ENCODE data around the gene TRIM42.

TRIM42 gene

GRCh38 chr3:140711390-140712035 is 33.6 kb downstream of the TRIM42 start:
- DNase-seq = no peak

GRCh38 chr3:140712301-140712700 is 34.4 kb downstream of the TRIM42 start:
- DNase-seq = no peak

- no peak for DNase-seq
Observed at GRCh38 chr3:140715035-140715434, 37.2 kb downstream of the TRIM42 start.

- no peak for DNase-seq
Observed at GRCh38 chr3:140717921-140718320, 40.1 kb downstream of the TRIM42 start.

GRCh38 chr3:140719841-140720614 is 42.2 kb downstream of the TRIM42 start:
- DNase-seq = no peak

- no peak for DNase-seq
Observed at GRCh38 chr3:140723576-140723975, 45.7 kb downstream of the TRIM42 start.

- DNase-seq = no peak
Observed at GRCh38 chr3:140724856-140725812, 47.3 kb downstream of the TRIM42 start.

- DNase-seq = no peak
Observed at GRCh38 chr3:140726066-140726465, 48.2 kb downstream of the TRIM42 start.

GRCh38 chr3:140727886-140728285 is 50.0 kb downstream of the TRIM42 start:
- no peak for DNase-seq

- no peak for DNase-seq
Observed at GRCh38 chr3:140731440-140732119, 53.7 kb downstream of the TRIM42 start.

GRCh38 chr3:140733623-140734022 is 55.8 kb downstream of the TRIM42 start:
- DNase-seq = no peak

GRCh38 chr3:140736863-140737460 is 59.1 kb downstream of the TRIM42 start:
- peak; percentile 74 for DNase-seq

GRCh38 chr3:140742116-140742515 is 64.3 kb downstream of the TRIM42 start:
- DNase-seq = no peak

- no peak for DNase-seq
Observed at GRCh38 chr3:140748171-140748570, 70.3 kb downstream of the TRIM42 start.

GRCh38 chr3:140748903-140749302 is 71.0 kb downstream of the TRIM42 start:
- no peak for DNase-seq
